Astrocyte (in vitro differentiated cells and primary cell): ENCODE measurements around the gene GPC3. TPM values are rescaled to one million over a fixed set of nuclear protein-coding genes. Genes with fewer than 3 reads are reported as not detected.

Experiments
- DNase-seq: peaks from one replicate; pipeline ENCODE4 v3.0.0-alpha.2; 2010; ENCODE audit warnings: low read depth
- FAIRE-seq: peaks from 2 replicates; lab custom pipeline; 2011; peaks lifted over from hg19 to GRCh38; lab: Jason Lieb, UNC
- H2AFZ ChIP-seq: 2 replicates; pipeline ENCODE4 v1.6.0; 2012; ENCODE audit warnings: low read depth, low read length, inconsistent platforms
- H3K27ac ChIP-seq: 2 replicates; pipeline ENCODE4 v1.5.1; 2011; ENCODE audit warnings: low read depth, low read length, inconsistent platforms
- H3K27me3 ChIP-seq: 2 replicates; pipeline ENCODE4 v1.6.0; 2011; ENCODE audit warnings: low read length, inconsistent platforms; ENCODE audit not compliant: insufficient read depth
- H3K36me3 ChIP-seq: 2 replicates; pipeline ENCODE4 v1.5.1; 2011; ENCODE audit warnings: low read length, inconsistent platforms; ENCODE audit not compliant: insufficient read depth
- H3K4me1 ChIP-seq: 2 replicates; pipeline ENCODE4 v1.5.1; 2011; ENCODE audit warnings: low read length, inconsistent platforms; ENCODE audit not compliant: insufficient read depth
- H3K4me2 ChIP-seq: 2 replicates; pipeline ENCODE4 v1.6.0; 2012; ENCODE audit warnings: low read length, inconsistent platforms
- H3K4me3 ChIP-seq: 2 replicates; pipeline ENCODE4 v1.5.1; 2011; ENCODE audit warnings: low read depth, mild to moderate bottlenecking, low read length, inconsistent platforms; ENCODE audit not compliant: insufficient read depth
- H3K79me2 ChIP-seq: 2 replicates; pipeline ENCODE4 v1.6.0; 2012; ENCODE audit warnings: mild to moderate bottlenecking, low read length, inconsistent platforms; ENCODE audit not compliant: insufficient read depth
- H3K9ac ChIP-seq: 2 replicates; pipeline ENCODE4 v1.6.0; 2012; ENCODE audit warnings: mild to moderate bottlenecking, low read length, inconsistent platforms
- H3K9me3 ChIP-seq: 2 replicates; pipeline ENCODE4 v1.5.1; 2012; ENCODE audit warnings: low read depth, mild to moderate bottlenecking, low read length, inconsistent platforms; ENCODE audit not compliant: insufficient read depth
- H4K20me1 ChIP-seq: 2 replicates; pipeline ENCODE4 v1.6.0; 2012; ENCODE audit warnings: low read length, inconsistent platforms; ENCODE audit not compliant: insufficient read depth
- H3K27ac Mint-ChIP-seq: one replicate; pipeline ENCODE4 v1.8.0; 2021; ENCODE audit warnings: mild to moderate bottlenecking, mixed read lengths; ENCODE audit not compliant: unreplicated experiment
- H3K27me3 Mint-ChIP-seq: one replicate; pipeline ENCODE4 v1.8.0; 2021; ENCODE audit warnings: low read depth, mixed read lengths; ENCODE audit not compliant: unreplicated experiment
- H3K36me3 Mint-ChIP-seq: one replicate; pipeline ENCODE4 v1.8.0; 2021; ENCODE audit warnings: low read depth, mixed read lengths; ENCODE audit not compliant: unreplicated experiment
- H3K4me1 Mint-ChIP-seq: one replicate; pipeline ENCODE4 v1.8.0; 2021; ENCODE audit warnings: low read depth, mixed read lengths; ENCODE audit not compliant: unreplicated experiment
- H3K4me3 Mint-ChIP-seq: one replicate; pipeline ENCODE4 v1.8.0; 2021; ENCODE audit warnings: mild to moderate bottlenecking, moderate library complexity, mixed read lengths; ENCODE audit not compliant: unreplicated experiment
- H3K9me3 Mint-ChIP-seq: one replicate; pipeline ENCODE4 v1.8.0; 2021; ENCODE audit warnings: mild to moderate bottlenecking, mixed read lengths; ENCODE audit not compliant: unreplicated experiment
- EZH2 ChIP-seq: IDR thresholded peaks from 2 replicates; pipeline ENCODE4 v1.6.1; 2012; ENCODE audit warnings: mild to moderate bottlenecking, low read length, inconsistent platforms; ENCODE audit not compliant: insufficient read depth
- total RNA-seq: library from RNA; stranded (reverse); gene quantifications from 2 replicates; pipeline ENCODE4 v1.2.1, GENCODE V29; 2021
- TF ChIP-seq, protein P1 (sequence below): IDR thresholded peaks from 2 replicates; pipeline ENCODE4 v1.5.1; 2011; ENCODE audit warnings: low read depth, mild to moderate bottlenecking, inconsistent platforms, low read length, moderate library complexity; ENCODE audit not compliant: insufficient read depth

Gene GPC3
- total RNA-seq, 1 donor from 2014 or later, result 8.2 TPM

DNA sequence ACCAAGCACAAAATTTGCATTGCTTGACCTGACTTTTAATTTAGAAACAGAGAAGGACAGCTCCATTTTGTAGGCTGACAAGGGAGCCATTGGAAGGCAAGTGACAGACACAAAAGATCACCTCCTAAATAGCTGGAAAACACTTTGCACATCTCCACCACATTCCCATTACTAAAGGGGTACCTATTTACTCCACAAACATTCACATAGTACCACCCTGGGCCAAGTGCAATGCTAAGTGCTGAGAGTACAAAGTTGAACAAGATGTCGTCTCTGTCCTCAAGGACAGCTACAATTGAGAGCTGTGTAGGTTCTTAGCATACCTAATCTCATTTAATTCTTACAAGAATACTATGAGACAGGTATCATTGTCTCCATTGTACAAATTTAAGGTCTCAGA, 417.3 kb downstream of the GPC3 start:
- Histone ChIP-seq H2AFZ (no peak overlapping the region), H3K9ac (no peak overlapping the region), H3K27me3 (no peaks in the 10 kb centered on the region), H3K4me1 (peaks cover 3% of the 10 kb centered on the region), H4K20me1 (no peaks in the 10 kb centered on the region), H3K4me3 (no peak overlapping the region), H3K79me2 (no peaks in the 10 kb centered on the region), H3K4me2 (no peak overlapping the region), H3K9me3 (no peaks in the 10 kb centered on the region), H3K36me3 (no peaks in the 10 kb centered on the region), H3K27ac (no peak overlapping the region)
- Mint-ChIP-seq H3K27ac (no peak overlapping the region), H3K27me3 (no peaks in the 10 kb centered on the region), H3K4me1 (no peaks in the 10 kb centered on the region), H3K36me3 (no peaks in the 10 kb centered on the region), H3K4me3 (no peak overlapping the region), H3K9me3 (no peaks in the 10 kb centered on the region)
- DNase-seq (no peak), FAIRE-seq (peak; percentile 80)
- TF ChIP-seq, protein P1, sequence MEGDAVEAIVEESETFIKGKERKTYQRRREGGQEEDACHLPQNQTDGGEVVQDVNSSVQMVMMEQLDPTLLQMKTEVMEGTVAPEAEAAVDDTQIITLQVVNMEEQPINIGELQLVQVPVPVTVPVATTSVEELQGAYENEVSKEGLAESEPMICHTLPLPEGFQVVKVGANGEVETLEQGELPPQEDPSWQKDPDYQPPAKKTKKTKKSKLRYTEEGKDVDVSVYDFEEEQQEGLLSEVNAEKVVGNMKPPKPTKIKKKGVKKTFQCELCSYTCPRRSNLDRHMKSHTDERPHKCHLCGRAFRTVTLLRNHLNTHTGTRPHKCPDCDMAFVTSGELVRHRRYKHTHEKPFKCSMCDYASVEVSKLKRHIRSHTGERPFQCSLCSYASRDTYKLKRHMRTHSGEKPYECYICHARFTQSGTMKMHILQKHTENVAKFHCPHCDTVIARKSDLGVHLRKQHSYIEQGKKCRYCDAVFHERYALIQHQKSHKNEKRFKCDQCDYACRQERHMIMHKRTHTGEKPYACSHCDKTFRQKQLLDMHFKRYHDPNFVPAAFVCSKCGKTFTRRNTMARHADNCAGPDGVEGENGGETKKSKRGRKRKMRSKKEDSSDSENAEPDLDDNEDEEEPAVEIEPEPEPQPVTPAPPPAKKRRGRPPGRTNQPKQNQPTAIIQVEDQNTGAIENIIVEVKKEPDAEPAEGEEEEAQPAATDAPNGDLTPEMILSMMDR, result no peak
- TF ChIP-seq EZH2, result no peak

DNA sequence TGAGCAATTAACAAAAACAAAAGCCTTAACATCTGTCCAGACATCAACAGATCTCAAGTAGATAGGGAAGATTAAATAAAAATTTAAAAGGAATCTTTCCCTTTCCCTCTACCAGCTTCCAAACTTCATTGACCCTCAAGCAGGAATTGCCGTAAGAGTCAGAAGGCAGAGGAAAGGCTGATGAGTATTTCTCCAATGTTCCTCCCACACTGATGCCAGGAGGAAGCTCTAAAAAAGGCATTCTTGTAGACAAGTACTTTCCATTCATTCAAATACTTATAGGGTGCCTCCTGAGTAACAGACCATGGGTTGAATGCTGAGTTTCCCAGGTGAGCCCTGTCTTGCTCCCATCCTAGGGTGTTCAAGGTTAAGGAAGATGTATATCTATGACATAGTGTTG, 418.5 kb downstream of the GPC3 start:
- FAIRE-seq, result peak; percentile 54
- no peak overlapping the region for H3K27ac ChIP-seq
- no peak overlapping the region for H3K4me3 Mint-ChIP-seq

DNA sequence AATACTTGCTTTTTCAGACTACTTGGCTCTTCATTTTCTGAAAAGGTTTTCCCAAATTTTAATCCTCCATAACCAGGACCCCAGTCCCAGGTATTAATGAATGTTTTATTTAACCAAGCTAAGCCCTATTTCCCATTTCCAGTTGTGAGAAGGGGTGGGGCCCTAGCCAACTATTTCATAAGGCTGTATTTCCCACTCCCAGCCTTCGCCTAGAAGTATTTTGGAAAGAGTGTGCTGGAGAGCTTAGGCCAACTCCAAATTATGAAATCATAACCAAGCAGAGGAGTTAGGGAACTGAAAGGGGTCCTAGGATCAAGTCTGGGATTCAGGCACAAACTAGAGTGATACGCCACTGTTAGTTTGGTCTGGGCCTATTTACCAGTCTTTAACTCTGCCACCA, 421.7 kb downstream of the GPC3 start:
- Histone ChIP-seq H3K4me1 (no peaks in the 10 kb centered on the region), H3K4me3 (no peak overlapping the region), H3K9ac (no peak overlapping the region), H3K79me2 (no peaks in the 10 kb centered on the region), H3K27ac (no peak overlapping the region), H2AFZ (no peak overlapping the region), H3K36me3 (no peaks in the 10 kb centered on the region), H3K9me3 (no peaks in the 10 kb centered on the region), H4K20me1 (no peaks in the 10 kb centered on the region), H3K4me2 (no peak overlapping the region), H3K27me3 (no peaks in the 10 kb centered on the region)
- Mint-ChIP-seq H3K4me3 (no peak overlapping the region), H3K4me1 (peaks cover 5% of the 10 kb centered on the region), H3K9me3 (no peaks in the 10 kb centered on the region), H3K36me3 (no peaks in the 10 kb centered on the region), H3K27me3 (peaks cover 2% of the 10 kb centered on the region), H3K27ac (no peak overlapping the region)
- FAIRE-seq (peak; percentile 96), DNase-seq (no peak)
- TF ChIP-seq, protein P1, result no peak
- TF ChIP-seq EZH2, result no peak

More for the DNA sequence above, 418.5 kb downstream of the GPC3 start:
- Mint-ChIP-seq H3K27me3 (no peaks in the 10 kb centered on the region), H3K27ac (no peak overlapping the region), H3K36me3 (no peaks in the 10 kb centered on the region), H3K9me3 (no peaks in the 10 kb centered on the region), H3K4me1 (no peaks in the 10 kb centered on the region)
- TF ChIP-seq, protein P1, result no peak
- TF ChIP-seq EZH2, result no peak
- no peaks in the 10 kb centered on the region for H3K27me3 ChIP-seq
- H3K4me2 ChIP-seq, result no peak overlapping the region
- no peak overlapping the region for H3K4me3 ChIP-seq
- H3K79me2 ChIP-seq, result no peaks in the 10 kb centered on the region
- no peaks in the 10 kb centered on the region for H3K36me3 ChIP-seq
- H2AFZ ChIP-seq, result no peak overlapping the region
- H3K9ac ChIP-seq, result no peak overlapping the region
- H3K4me1 ChIP-seq, result peaks cover 3% of the 10 kb centered on the region
- no peak for DNase-seq
- no peaks in the 10 kb centered on the region for H4K20me1 ChIP-seq
- no peaks in the 10 kb centered on the region for H3K9me3 ChIP-seq
